C4-2B (cell line): Measurements from ENCODE around the gene IGF2R.

Source experiments
- H3K27ac ChIP-seq: fragments of 450-650 bp; 2 replicates; pipeline ENCODE4 v1.5.1; 2017
- CTCF ChIP-seq: fragments of 450-650 bp; conservative IDR thresholded peaks from 2 replicates; pipeline ENCODE4 v1.5.1; 2017; ENCODE audit warnings: mild to moderate bottlenecking
- ZFX ChIP-seq: fragments of 450-650 bp; IDR thresholded peaks from 2 replicates; pipeline ENCODE4 v1.6.1; 2017

IGF2R gene

GRCh38 chr6:159955945-159956361 is 12.9 kb upstream of the IGF2R start:
- TF ChIP-seq CTCF = no peak
- TF ChIP-seq ZFX = no peak
- H3K27ac ChIP-seq = no peak overlapping the region

- TF ChIP-seq ZFX = no peak
- no peak for TF ChIP-seq CTCF
- no peak overlapping the region for H3K27ac ChIP-seq
These were observed 11.7 kb upstream of the IGF2R start for GRCh38 chr6:159957071-159957673.

GRCh38 chr6:159959165-159959975 is 9.5 kb upstream of the IGF2R start:
- TF ChIP-seq CTCF (no peak), ZFX (no peak)
- H3K27ac ChIP-seq = no peak overlapping the region

GRCh38 chr6:159959976-159960384 is 8.9 kb upstream of the IGF2R start:
- no peak overlapping the region for H3K27ac ChIP-seq

GRCh38 chr6:159960485-159960884 is 8.4 kb upstream of the IGF2R start:
- H3K27ac ChIP-seq = no peak overlapping the region

More at GRCh38 chr6:159959976-159960384, 8.9 kb upstream of the IGF2R start:
- TF ChIP-seq ZFX (no peak), CTCF (no peak)

GRCh38 chr6:159961528-159961927 is 7.4 kb upstream of the IGF2R start:
- TF ChIP-seq CTCF (no peak), ZFX (no peak)
- H3K27ac ChIP-seq = no peak overlapping the region

More at GRCh38 chr6:159960485-159960884, 8.4 kb upstream of the IGF2R start:
- TF ChIP-seq ZFX (no peak), CTCF (no peak)

GRCh38 chr6:159963111-159963510 is 5.8 kb upstream of the IGF2R start:
- no peak overlapping the region for H3K27ac ChIP-seq
- TF ChIP-seq ZFX (no peak), CTCF (no peak)
